ENCODE results near the gene DDRGK1.

The DDRGK1 gene

DNA sequence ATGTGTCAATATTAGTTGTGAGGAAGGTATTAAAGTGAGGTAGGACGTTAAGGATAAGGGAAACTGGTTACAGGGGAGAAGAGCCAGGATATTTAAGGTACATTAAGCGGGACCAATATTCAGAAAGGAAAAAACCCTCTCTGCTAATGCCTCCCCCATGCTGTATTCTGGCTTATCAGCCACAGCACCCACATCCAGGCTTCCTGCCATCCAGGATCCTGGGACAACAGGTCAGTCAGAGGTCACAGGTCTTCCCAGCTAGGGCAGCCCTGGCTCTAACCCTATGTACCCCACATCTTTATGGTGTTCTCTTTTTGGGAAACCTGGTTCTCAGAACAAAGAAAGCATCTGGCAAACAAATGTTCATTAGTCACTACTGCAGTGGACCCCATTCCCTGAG is 5.3 kb downstream of the DDRGK1 start:
- TF ChIP-seq, protein P1, sequence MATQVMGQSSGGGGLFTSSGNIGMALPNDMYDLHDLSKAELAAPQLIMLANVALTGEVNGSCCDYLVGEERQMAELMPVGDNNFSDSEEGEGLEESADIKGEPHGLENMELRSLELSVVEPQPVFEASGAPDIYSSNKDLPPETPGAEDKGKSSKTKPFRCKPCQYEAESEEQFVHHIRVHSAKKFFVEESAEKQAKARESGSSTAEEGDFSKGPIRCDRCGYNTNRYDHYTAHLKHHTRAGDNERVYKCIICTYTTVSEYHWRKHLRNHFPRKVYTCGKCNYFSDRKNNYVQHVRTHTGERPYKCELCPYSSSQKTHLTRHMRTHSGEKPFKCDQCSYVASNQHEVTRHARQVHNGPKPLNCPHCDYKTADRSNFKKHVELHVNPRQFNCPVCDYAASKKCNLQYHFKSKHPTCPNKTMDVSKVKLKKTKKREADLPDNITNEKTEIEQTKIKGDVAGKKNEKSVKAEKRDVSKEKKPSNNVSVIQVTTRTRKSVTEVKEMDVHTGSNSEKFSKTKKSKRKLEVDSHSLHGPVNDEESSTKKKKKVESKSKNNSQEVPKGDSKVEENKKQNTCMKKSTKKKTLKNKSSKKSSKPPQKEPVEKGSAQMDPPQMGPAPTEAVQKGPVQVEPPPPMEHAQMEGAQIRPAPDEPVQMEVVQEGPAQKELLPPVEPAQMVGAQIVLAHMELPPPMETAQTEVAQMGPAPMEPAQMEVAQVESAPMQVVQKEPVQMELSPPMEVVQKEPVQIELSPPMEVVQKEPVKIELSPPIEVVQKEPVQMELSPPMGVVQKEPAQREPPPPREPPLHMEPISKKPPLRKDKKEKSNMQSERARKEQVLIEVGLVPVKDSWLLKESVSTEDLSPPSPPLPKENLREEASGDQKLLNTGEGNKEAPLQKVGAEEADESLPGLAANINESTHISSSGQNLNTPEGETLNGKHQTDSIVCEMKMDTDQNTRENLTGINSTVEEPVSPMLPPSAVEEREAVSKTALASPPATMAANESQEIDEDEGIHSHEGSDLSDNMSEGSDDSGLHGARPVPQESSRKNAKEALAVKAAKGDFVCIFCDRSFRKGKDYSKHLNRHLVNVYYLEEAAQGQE (IDR thresholded peaks at IDR 0.05; ENCODE audit: insufficient read depth in 1 of 2, low read depth in 2 of 2, low read length in 2 of 2) = no peak
- TF ChIP-seq TAF1 (IDR thresholded peaks at IDR 0.05; ENCODE audit: borderline replicate concordance, insufficient read depth, low read length) = no peak
- TF ChIP-seq SIN3A (IDR thresholded peaks at IDR 0.05; ENCODE audit: borderline replicate concordance, insufficient read depth, low read length) = no peak
- TF ChIP-seq FOXP2 (optimal IDR thresholded peaks at IDR 0.05; ENCODE audit: borderline replicate concordance, extremely low read depth, extremely low read length, insufficient read depth) = no peak
- no peak for TF ChIP-seq POLR2AphosphoS5 (IDR thresholded peaks at IDR 0.05; ENCODE audit: low read depth, low read length)

DNA sequence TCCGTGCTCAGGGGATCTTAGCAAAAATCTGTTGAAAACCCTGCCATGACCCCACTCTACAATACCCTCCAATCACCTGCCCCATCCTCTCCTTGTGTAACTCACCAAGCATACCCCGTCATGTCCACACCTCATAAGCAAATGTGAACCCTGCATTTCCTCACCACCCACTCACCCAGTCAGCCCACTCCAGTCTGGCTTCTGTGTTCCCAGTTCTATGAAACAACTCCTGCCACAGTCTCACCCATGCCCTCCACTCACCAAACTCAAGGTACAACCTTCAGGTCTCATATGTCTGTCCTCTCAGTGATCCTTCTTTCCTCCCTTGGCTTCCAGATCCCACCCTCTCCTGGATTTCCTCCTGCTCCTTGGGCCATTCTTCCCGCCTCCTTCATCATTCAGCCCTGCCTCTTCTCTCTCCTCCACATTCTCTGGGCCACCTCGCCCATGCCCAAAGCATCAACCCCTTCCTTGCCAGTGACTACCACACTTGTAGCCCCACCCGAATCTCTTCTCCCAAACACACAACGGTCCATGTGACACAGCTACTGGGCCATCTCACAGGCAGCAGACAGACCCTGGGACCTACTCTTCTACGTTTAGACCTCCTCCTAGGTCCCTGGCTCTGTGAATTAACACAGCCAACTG is 8.8 kb downstream of the DDRGK1 start:
- TF ChIP-seq, protein P1 (IDR thresholded peaks at IDR 0.05; ENCODE audit: insufficient read depth in 1 of 2, low read depth in 2 of 2, low read length in 2 of 2) = no peak
- TF ChIP-seq SIN3A (IDR thresholded peaks at IDR 0.05; ENCODE audit: borderline replicate concordance, insufficient read depth, low read length) = no peak
- no peak for TF ChIP-seq FOXP2 (optimal IDR thresholded peaks at IDR 0.05; ENCODE audit: borderline replicate concordance, extremely low read depth, extremely low read length, insufficient read depth)
- TF ChIP-seq TAF1 (IDR thresholded peaks at IDR 0.05; ENCODE audit: borderline replicate concordance, insufficient read depth, low read length) = no peak
- TF ChIP-seq POLR2AphosphoS5 (IDR thresholded peaks at IDR 0.05; ENCODE audit: low read depth, low read length) = no peak

DNA sequence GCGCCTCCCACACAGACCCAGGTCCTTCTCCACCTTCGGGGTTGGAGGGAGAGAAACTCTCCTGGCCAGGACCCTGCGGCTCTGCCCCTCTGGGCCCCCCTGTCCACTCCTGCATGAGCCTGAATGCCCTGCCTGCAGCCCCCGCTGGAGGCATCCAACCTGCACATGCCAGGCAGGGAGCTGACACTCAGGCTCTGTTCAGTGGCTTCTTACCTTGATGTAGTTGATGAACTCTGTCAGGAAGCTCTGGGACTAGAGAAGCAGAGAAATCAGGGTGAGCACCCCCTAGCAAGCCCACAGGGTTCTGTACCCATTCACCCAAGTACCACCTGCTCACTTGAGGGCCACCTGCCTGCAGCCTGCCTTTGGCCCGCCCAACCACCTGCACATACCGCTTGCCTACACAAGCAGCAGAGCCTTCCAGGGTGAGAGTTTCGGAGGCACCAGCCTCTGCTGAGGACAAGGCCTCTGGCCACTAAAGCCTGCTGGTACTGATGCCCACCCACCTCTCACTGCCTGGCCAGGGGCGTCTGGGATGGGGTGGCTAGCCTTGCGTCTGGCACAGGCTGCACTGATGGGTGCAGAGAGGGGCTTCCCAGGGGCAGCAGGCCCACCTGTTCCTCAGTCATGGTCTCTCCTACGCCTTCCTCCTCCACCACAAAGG is 9.7 kb downstream of the DDRGK1 start:
- TF ChIP-seq, protein P1 (IDR thresholded peaks at IDR 0.05; ENCODE audit: insufficient read depth in 1 of 2, low read depth in 2 of 2, low read length in 2 of 2) = no peak
- TF ChIP-seq SIN3A (IDR thresholded peaks at IDR 0.05; ENCODE audit: borderline replicate concordance, insufficient read depth, low read length) = no peak
- no peak for TF ChIP-seq POLR2AphosphoS5 (IDR thresholded peaks at IDR 0.05; ENCODE audit: low read depth, low read length)
- no peak for TF ChIP-seq TAF1 (IDR thresholded peaks at IDR 0.05; ENCODE audit: borderline replicate concordance, insufficient read depth, low read length)
- no peak for TF ChIP-seq FOXP2 (optimal IDR thresholded peaks at IDR 0.05; ENCODE audit: borderline replicate concordance, extremely low read depth, extremely low read length, insufficient read depth)

DNA sequence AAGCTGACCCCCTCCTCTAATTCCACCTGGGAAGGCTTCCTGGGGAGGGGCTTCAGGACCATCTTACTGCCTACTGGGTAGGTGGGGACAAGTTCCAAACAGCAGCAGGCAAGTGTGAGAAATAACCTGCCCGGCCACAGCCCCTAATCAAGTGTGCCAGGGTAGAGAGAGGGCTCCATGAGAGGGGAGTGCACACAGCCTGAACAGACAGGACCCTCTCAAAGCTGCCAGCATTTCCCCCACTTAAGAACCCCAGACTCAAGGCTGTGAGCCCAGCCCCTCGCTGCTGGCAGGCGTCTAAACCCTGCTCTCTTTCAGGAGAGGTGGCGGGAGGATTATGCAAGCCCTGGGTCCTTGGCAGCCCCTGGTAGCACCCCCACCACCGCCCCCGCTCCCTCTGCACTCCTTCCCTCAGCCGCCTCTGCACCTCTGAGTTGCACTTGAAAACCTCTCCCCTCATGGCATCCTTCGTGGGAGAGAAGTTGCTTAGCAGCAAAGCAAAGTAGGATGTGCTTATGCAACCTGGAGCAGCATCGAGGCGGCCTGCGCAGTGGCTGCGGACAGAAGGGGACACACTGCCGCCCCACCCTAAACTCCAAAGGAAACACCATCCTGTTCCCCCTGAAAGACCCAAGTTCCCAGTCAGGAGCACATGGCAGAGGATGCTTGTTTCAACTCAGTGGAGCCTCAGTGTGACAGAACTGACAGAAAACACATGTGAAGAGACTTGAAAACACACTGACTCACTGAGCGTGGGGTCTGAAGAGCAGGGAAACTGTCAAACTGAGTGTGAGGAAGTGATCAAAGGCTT is 10.5 kb downstream of the DDRGK1 start:
- TF ChIP-seq, protein P1 (IDR thresholded peaks at IDR 0.05; ENCODE audit: insufficient read depth in 1 of 2, low read depth in 2 of 2, low read length in 2 of 2) = no peak
- TF ChIP-seq FOXP2 (optimal IDR thresholded peaks at IDR 0.05; ENCODE audit: borderline replicate concordance, extremely low read depth, extremely low read length, insufficient read depth) (no peak), SIN3A (IDR thresholded peaks at IDR 0.05; ENCODE audit: borderline replicate concordance, insufficient read depth, low read length) (no peak), TAF1 (IDR thresholded peaks at IDR 0.05; ENCODE audit: borderline replicate concordance, insufficient read depth, low read length) (no peak), POLR2AphosphoS5 (IDR thresholded peaks at IDR 0.05; ENCODE audit: low read depth, low read length) (no peak)

Measured in PFSK-1 (cell line).